NCI-H146 treated with DMSO at 0.1 percent for 48 hours (cell line): ENCODE data around the gene FAM236A.
"Not testable (repeated sequence)": the region's sequence is repeated elsewhere in the genome, so short reads cannot be mapped to it uniquely, and the experiment has no call there.

Experiments
- DNase-seq: peaks from one replicate; lab custom pipeline; 2025; ENCODE audit not compliant: unreplicated experiment; lab: John Stamatoyannopoulos, UW

Gene FAM236A

GRCh38 chrX:72937906-72938305 lies at the start of gene FAM236A:
Gene FAM236A (plus strand): TSS chrX:72938206. CDS start chrX:72938263, 57 bp downstream.
- not testable (repeated sequence) for DNase-seq

- DNase-seq: not testable (repeated sequence)
Observed at GRCh38 chrX:72889740-72890139, 48.3 kb upstream of the FAM236A start.

GRCh38 chrX:72912315-72912714 lies 25.7 kb upstream of the FAM236A start, which contains the start of gene FAM236C:
Gene FAM236C (plus strand): TSS chrX:72912615. CDS start chrX:72912715, 100 bp downstream.
- not testable (repeated sequence) for DNase-seq

- not testable (repeated sequence) for DNase-seq
Observed at GRCh38 chrX:72916096-72916495, 21.9 kb upstream of the FAM236A start.

DNA sequence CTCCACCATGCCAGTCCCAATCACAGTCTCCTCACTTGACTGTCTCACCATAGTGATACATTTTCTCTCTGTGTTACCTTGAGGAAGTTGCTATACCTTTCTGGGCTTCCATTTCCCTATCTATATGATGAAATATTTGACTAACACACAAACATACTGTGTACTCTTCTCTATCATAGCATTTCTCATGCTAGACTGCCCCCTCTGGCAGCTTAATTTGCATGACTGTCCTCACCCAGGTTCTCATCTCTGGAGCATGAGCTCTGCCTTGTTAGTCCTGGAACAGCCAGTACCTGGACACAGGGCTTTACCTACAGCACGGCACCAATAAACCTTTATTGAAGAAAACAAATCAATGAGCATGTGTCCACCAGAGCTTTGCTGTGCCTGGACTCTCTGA lies 5.7 kb upstream of the FAM236A start:
- not testable (repeated sequence) for DNase-seq

DNA sequence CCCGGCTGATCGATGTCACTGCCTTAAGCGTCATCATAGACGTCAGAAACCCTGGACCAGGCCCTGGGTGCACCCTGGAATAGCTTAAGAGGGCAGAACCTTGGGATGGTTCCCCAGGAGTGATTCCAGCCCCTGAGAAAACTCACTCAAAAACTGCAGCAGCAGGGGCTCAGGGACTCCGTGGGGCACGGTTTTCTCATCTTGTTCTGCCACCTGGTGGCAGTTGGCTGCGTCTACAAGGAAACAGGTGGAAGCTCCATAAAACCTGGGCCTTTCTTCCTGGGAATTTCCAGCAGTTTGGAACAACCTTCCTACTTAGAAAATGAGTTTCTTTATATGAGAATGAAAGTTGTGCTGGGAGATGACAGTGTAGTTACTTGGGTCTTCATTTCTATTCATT lies 1.6 kb upstream of the FAM236A start:
- not testable (repeated sequence) for DNase-seq

DNA sequence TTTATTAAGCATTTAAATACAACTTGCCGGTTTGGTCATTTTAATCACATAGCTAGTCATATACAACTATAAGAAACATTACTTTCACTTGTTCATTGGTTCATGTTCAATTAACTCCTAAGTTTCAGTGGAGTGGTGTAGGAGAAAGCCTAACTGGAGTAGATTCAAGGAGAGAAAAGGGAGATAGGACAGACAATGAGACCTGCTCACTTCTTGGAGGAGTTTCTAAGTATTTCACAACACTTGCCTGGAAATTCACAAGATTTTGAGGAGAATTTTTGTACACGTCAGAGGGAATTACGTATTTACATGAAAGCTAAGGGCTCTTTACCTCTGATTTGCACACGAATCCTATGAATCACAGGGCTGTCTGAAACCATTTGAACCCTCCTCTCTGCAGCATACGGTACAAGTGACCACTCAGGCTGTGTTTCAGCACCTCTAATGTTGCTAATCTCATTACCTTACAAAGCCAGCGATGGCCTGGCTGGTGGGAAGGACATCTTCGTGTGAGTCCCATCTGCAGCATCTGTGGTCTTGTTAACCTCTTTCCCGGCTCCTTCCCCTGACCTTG lies 1.0 kb upstream of the FAM236A start:
- not testable (repeated sequence) for DNase-seq

- DNase-seq: not testable (repeated sequence)
Observed at GRCh38 chrX:72942272-72942671, 4.3 kb downstream of the FAM236A start.

DNA sequence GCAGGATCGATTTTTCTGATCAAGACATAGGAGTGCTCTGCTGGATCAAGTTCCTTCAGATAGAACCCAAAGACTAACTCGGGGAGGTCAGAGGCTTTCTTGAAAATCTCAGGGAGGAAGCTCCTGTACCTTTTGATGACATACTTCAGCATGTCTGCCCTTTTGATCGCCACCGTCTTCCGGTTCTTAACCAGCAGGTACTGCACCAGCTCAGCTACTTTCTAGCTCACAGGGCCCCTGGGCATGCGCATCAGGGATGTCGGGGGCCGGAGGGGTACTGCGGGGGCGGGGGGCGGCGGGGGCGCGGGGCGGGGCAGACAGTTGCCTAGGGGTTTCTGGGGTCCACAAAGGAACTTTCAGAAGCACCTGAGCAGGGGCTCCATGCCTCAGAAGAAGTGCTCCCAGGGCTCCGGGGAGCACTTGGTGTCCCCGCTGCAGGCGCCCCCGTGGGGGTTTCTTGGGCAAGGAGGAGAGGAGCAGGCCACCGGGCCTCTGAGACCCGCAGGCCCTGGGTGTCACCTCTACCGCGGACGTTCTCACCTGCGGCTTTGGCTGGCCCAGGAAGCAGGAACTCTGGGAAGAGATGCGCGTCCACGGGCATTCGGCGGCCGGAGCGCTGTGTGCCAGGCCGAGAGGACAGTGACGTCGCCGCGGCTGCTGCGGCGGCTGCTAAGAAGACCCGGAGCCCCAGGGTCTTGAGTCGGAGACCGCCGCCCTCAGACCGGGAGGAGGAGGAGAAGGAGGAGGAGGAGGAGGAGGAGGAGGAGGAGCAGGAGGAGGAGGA lies 5.2 kb downstream of the FAM236A start:
- DNase-seq: not testable (repeated sequence)

- DNase-seq: not testable (repeated sequence)
Observed at GRCh38 chrX:72943819-72944169, 5.8 kb downstream of the FAM236A start, which contains the start of gene DMRTC1. Gene DMRTC1 (minus strand): TSS chrX:72943837. CDS start chrX:72875694, 68,143 bp downstream.

- not testable (repeated sequence) for DNase-seq
Observed at GRCh38 chrX:72959971-72960370, 22.0 kb downstream of the FAM236A start.

DNA sequence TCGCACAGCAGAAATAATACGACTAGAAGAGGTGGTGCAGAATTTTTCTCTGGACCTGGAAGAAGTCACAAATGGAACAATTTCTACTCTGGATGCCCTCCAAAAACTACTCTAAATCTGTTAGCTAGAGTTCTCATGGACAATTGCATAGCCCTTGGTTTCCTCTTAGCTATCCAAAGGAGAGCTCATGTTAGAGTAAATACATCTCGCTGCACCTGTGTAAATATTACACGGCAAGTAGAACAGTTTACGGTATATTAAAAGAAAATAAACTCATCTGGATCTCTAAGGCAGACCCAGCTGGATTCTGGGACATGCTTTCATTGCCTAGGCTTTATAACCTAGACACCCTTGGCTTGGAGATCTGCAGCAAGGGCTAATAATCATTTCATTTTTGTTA lies 33.9 kb downstream of the FAM236A start:
- DNase-seq: not testable (repeated sequence)

GRCh38 chrX:72974885-72975284 lies 36.9 kb downstream of the FAM236A start:
- not testable (repeated sequence) for DNase-seq

DNA sequence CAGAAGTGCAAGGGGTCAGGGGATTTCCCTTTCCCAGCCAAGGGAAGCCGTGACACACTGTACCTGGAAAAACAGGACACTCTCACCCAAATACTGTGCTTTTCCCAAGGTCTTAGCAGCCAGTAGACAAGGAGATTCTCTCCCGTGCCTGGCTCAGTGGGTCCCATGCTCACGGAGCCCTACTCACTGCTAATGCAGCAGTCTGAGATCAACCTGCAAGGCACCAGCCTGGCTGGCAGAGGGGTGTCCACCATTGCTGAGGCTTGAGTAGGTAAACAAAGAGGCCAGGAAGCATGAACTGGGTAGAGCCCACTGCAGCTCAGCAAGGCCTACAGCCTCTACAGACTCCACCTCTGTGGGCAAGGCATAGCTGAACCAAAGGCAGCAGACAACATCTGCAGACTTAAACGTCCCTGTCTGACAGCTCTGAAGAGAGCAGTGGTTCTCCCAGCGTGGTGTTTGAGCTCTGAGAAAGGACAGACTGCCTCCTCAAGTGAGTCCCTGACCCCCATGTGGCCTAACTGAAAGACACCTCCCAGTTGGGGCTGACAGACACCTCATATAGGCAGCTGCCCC lies 43.0 kb downstream of the FAM236A start:
- not testable (repeated sequence) for DNase-seq
